ENCODE measurements around the gene CCNDBP1.

DNA sequence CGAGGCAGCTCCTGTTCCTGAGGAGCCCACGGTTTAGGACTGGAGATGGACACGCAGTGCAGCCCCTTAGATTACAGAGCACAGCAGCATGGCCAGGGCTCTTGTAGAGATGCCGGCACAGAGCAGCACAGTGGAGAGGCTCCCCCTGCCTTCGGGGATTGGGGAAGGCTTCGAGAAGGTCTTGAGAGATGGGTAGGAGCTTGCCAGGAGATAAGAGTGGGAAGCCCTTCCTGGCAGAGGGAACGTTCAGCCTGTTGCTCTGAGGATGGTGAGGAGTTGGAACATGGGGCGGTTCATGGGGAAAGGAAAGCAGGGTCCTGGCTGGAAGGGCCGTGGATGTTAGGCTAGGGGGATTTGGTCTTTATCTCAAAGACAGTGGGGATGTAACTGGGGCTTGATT is 25.6 kb downstream of the CCNDBP1 start:
- TF ChIP-seq CTCF (IDR thresholded peaks at IDR 0.05) (no peak), MYBL2 (CRISPR knock-in tag; IDR thresholded peaks at IDR 0.05) (no peak), HMGXB4 (CRISPR knock-in tag; IDR thresholded peaks at IDR 0.05) (no peak), MAX (CRISPR knock-in tag; IDR thresholded peaks at IDR 0.05) (no peak), NR1H2 (CRISPR knock-in tag; IDR thresholded peaks at IDR 0.05) (no peak), CREM (CRISPR knock-in tag; IDR thresholded peaks at IDR 0.05) (no peak), CBFB (CRISPR knock-in tag; IDR thresholded peaks at IDR 0.05; ENCODE audit: low read depth) (no peak)

Data from WTC11 (cell line).